SH-SY5Y (cell line): ENCODE results near the gene USP25.

Source experiments
- GATA2 ChIP-seq: IDR thresholded peaks from 2 replicates; pipeline ENCODE4 v1.6.1; 2011; ENCODE audit warnings: mild to moderate bottlenecking, low read depth, low read length
- GATA3 ChIP-seq: IDR thresholded peaks from 2 replicates; pipeline ENCODE4 v1.6.1; 2011; ENCODE audit warnings: low read depth, mild to moderate bottlenecking, low read length, moderate library complexity

- TF ChIP-seq GATA3 (no peak), GATA2 (no peak)
Measured at GRCh38 chr21:15793550-15794235, 63.9 kb downstream of the USP25 start.
